ENCODE results near the gene COX4I2.

- TF ChIP-seq CTCF (IDR thresholded peaks at IDR 0.05; ENCODE audit: low read depth, low read length, poor library complexity, severe bottlenecking) = no peak
- TF ChIP-seq EZH2phosphoT487 (IDR thresholded peaks at IDR 0.05; ENCODE audit: borderline replicate concordance, low read length) = no peak
Observed at GRCh38 chr20:31681769-31682168, 44.1 kb downstream of the COX4I2 start.
